Stimulated activated CD4-positive, alpha-beta T cell treated with anti-CD3 and anti-CD28 coated beads, Interleukin-4, amount 100 ng/mL, for 24 hours (primary cell): ENCODE results near the gene LASP1.

Experiments
- DNase-seq: peaks from one replicate; pipeline ENCODE4 v3.0.0-alpha.2; 2020

Gene LASP1

GRCh38 chr17:38889745-38890409 lies 20.0 kb downstream of the LASP1 start:
- DNase-seq: no peak

DNA sequence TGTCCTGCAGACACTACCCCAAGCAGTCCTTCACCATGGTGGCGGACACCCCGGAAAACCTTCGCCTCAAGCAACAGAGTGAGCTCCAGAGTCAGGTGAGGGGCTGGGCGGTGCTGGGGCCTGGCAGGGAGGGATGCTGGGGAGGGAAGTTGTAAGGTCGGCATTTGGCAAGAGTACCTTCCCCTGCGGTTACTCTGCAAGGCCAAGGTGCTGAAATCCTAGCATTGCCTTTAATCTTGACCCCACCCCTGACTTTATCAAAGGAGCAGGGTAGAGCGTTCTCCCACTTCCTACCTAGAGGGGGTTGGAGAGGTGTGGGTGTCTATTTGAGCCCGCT lies 20.5 kb downstream of the LASP1 start:
- DNase-seq: no peak

DNA sequence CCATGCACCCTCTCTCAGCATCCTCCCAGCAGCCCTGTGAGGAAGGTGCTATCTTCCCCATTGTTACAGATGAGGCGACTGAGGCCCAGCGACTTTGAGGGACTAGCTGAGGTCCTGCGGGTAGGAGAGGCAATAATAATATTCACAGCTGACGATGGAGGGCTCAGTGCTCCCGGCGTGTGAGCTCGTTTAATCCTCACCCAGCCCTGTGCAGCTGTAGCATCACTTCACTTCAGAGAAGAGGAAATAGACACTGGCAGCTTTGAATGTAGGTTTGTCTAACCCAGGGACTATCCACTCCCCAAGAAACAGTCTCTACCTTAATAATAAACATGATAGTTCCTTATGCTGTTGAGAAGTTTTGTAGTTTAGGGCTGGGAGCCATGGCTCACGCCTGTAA lies 21.6 kb downstream of the LASP1 start:
- no peak for DNase-seq

- no peak for DNase-seq
Measured at GRCh38 chr17:38892083-38892482, 22.2 kb downstream of the LASP1 start.

DNA sequence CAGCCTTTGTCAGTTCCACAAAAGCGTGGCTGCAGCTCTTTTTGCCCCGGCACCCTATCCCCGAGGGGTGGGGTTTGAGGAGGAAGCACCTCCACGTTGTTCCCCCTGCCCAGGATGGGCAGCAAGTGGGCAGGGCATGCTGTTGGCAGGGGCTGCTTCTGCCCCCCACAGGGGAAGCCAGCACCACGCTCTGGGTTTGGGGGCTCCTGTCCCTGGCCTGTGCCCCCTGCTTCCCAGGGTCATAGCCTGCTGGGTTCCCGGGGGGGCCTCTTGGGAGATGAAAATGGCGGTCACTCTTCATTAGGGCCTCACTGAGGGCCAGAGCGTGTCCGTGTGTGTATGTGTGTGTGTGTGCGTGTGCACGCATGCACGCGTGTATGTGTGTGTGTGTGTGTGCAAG lies 22.8 kb downstream of the LASP1 start:
- DNase-seq: no peak

- DNase-seq: no peak
Measured at GRCh38 chr17:38893113-38893512, 23.3 kb downstream of the LASP1 start.

- DNase-seq: peak; percentile 33
Measured at GRCh38 chr17:38893607-38894006, 23.7 kb downstream of the LASP1 start.

DNA sequence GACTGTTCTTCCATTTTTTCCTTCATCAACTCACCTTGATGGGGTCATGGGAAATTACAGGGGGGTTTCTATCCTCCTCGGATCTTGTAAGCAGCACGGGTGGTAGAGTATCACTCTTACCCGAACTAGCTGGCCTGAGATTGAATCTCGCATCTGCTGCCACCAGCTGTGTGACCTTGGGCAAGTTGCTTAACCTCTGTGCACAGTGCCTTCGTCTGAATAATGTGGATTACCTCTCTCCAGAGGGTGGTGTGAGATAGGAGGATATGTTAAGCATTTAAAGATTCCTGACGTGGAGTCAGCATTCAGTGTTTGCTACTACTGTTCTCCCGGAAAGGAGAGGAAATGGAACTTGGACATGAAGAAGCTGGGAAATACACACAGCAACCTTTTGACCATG lies 24.4 kb downstream of the LASP1 start:
- no peak for DNase-seq

DNA sequence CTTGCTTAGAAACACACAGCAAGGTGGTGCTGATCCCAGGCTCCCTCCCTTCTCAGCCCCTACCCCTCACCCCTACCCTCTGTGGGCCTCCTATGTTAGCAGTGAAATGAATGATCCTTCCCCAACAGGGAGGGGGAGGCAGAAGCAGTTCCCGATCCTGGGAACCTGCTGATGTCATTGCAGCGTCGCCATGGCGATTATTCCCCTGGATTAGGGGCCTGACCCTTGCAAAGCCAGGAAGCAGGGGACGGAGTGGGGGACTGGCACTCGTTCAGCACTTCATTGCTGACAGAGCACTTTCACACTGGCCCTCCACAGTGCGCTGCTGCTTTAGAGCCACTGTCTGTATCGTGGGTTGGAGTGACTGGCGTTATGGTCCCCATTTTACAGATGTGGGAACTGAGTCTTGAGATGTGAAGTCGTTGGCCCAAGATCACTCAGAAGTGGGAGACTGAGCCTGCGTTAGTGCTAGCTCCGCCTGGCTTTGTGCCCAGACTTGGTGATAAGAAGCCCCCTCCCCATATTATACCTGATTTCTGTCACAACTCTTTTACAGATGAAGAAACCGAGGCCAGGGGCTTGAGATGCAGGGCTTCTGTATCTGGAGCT lies 26.6 kb downstream of the LASP1 start:
- no peak for DNase-seq

- no peak for DNase-seq
Measured at GRCh38 chr17:38897176-38897575, 27.3 kb downstream of the LASP1 start.

- DNase-seq: no peak
Measured at GRCh38 chr17:38897671-38898290, 27.9 kb downstream of the LASP1 start.

DNA sequence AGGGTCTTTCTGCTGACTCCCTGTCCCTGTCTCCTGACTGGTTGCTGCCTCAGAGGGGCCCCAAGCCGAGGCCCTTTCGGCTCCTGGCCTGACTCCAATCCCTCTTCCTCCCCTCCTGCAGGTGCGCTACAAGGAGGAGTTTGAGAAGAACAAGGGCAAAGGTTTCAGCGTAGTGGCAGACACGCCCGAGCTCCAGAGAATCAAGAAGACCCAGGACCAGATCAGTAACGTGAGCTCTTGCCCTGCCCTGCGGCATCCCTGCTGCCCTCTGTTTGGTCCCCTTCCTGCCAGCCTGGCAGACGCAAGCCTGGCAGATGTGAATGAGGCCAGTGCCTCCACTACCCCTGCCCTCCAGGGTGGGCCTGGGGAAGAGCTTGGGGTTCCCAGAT lies 28.4 kb downstream of the LASP1 start:
- DNase-seq: no peak

DNA sequence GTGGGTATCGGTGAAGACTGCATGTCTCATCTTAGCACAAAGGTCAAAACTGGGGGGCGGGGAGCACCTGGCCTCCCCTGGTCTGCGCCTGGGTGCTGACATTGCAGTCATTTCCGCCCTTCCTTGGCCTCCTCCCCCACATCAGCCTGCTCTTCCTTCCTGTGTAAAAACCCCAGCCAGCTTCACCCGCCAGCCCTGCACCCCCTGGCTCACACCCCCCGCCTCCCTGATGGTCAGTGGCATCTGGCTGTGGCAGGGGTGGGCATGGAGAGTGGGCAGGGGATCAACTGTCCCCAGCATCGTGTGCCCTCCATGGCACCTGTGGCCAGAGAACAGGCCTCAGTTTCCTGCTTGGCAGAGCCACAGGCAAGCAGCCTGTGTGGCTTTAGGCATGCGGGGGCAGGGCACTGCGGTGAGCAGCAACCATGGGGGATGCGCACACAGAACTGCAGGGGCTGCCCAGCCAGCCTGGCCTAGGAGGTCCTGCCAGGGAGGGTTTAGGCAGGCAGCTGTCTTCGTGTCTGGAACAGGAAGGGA lies 29.0 kb downstream of the LASP1 start:
- DNase-seq: peak; percentile 90

- no peak for DNase-seq
Measured at GRCh38 chr17:38899421-38899820, 29.6 kb downstream of the LASP1 start.

- no peak for DNase-seq
Measured at GRCh38 chr17:38900978-38901656, 31.3 kb downstream of the LASP1 start.

- DNase-seq: no peak
Measured at GRCh38 chr17:38903404-38903803, 33.5 kb downstream of the LASP1 start.

DNA sequence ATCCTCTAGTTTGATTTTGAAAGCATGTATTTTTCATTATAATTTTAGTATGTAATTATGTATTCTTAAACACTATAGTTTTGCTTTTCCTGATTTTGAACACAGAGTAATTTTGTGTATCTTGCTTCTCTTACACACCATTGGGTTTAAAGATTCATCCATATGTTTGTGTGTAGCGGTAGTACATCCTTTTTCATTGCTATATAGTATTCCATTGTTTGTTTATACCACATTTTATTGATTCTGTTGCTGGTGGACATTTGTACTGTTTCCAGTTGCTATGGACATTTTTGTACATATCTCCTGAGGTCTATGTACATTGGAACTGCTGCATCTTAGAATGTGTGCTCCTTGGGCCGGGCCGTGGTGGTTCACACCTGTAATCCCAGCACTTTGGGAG lies 35.0 kb downstream of the LASP1 start:
- no peak for DNase-seq

- DNase-seq: no peak
Measured at GRCh38 chr17:38905375-38905774, 35.5 kb downstream of the LASP1 start.

DNA sequence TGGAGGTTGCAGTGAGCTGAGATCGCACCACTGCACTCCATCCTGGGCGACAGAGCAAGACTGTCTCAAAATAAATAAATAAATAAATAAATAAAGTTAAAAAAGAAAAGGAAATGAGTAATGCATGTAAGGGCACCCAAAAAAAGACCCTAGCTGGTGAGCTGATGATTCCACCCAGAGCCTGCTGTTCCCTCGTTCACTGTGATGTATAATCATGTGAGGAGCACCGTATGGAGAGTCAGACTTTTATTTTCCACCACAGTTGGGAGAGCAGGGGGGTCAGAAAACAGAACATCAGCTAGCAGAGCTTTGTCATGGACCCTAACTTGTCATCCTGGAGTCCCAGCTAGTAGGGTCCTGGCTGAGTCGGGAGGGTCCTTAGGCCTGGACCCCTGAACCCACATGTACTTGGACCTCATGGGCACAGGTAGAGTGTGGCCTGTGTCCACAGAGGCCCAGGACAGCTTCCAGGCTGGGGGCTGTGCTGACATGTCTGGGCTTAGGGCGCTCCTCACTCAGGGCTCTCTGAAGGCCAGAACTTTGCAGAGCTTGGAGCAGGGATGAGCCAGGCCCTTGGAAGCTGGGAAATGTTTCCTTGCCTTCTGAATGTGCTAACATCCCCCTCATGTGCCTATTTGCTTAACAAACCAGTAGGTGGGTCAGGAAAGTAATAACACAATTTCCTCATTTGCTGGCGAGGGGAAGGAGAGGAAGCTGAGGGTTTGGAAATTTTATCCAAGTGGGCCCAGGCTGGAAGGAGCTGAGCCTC lies 36.8 kb downstream of the LASP1 start:
- no peak for DNase-seq

DNA sequence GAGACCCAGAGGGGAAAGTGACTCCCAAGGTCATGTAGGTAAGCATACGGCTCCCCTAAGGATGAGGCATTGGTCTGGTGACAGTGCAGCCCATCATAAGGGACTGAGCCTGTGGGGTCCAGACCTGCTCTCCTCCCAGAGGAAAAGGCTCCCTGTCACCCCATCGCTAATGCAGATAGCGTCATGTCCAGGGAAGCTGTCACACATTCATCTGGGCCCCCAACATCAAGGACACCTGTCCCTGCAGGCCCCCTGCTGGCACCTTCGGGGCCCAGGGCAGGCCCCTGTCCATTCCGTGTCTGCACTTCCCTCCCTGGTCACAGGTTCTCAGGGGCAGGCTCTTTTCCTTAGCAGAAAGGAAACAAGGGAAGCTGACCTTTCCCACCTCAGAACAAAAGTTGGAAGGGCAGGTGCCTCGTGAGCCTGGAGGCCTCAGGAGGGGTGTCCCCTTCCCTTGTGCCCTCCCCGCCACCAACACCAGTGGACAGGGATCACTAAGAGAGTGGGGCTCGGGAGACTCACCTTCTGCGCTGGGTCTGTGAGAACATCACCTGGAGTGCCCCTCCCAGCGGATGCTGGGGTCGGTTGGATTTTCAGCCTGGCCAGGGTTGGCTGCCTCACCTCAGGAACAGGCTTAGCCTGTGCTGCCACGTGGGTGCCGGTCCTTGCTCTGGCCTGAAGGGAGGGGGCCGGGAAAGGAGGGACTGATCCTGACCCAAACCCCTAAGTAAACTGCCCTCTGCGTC lies 38.2 kb downstream of the LASP1 start:
- DNase-seq: no peak

GRCh38 chr17:38908676-38909181 lies 38.9 kb downstream of the LASP1 start:
- no peak for DNase-seq

- DNase-seq: no peak
Measured at GRCh38 chr17:38910325-38910724, 40.5 kb downstream of the LASP1 start.
